Right atrium auricular region (tissue), 2 donors: Measurements from ENCODE around the gene PRKCA. TPM values are rescaled to one million over a fixed set of nuclear protein-coding genes. Genes with fewer than 3 reads are reported as not detected.
"Not testable (repeated sequence)": the region's sequence is repeated elsewhere in the genome, so short reads cannot be mapped to it uniquely, and the experiment has no call there.

Experiments used
- DNase-seq: peaks from one replicate; pipeline ENCODE4 v3.0.0-alpha.2; 2019; ENCODE audit warnings: low spot score
- H3K27ac ChIP-seq, 2 donors: fragments of 200-600 bp; sonication (generic); 1 replicate in 1 of 2; 2 replicates in 1 of 2; pipeline ENCODE4 v1.5.1; 2016 to 2019
- H3K27me3 ChIP-seq, 2 donors: fragments of 200-600 bp; sonication (generic); one replicate each; pipeline versions ENCODE4 v1.5.1 to v1.6.0; 2017 to 2019
- H3K36me3 ChIP-seq: fragments of 200-600 bp; sonication (generic); one replicate; pipeline ENCODE4 v1.5.1; 2016
- H3K4me1 ChIP-seq, 2 donors: fragments of 200-600 bp; sonication (generic); one replicate each; pipeline versions ENCODE4 v1.5.1 to v1.6.0; 2017 to 2019
- H3K4me3 ChIP-seq, 2 donors: fragments of 200-600 bp; sonication (generic); 1 replicate in 1 of 2; 2 replicates in 1 of 2; pipeline ENCODE4 v1.5.1; 2017 to 2019; ENCODE audit warnings: mild to moderate bottlenecking in 1 of 2, moderate library complexity in 1 of 2
- H3K9me3 ChIP-seq, 2 donors: fragments of 200-600 bp; sonication (generic); one replicate each; pipeline ENCODE4 v1.5.1; 2019
- CTCF ChIP-seq, 2 donors: fragments of 200-600 bp; sonication (generic); IDR thresholded peaks; one replicate each; pipeline ENCODE4 v1.5.1; 2019; ENCODE audit warnings: antibody characterized with exemption in 2 of 2
- total RNA-seq, 2 donors: library from RNA; depleted of rRNA; stranded (reverse); fragments of >200 nt; gene quantifications; one replicate each; pipeline ENCODE4 v1.1.0, GENCODE V29; 2016

Gene PRKCA
- total RNA-seq, 2 donors from 2014 or later = 6.4 to 6.6 TPM

DNA sequence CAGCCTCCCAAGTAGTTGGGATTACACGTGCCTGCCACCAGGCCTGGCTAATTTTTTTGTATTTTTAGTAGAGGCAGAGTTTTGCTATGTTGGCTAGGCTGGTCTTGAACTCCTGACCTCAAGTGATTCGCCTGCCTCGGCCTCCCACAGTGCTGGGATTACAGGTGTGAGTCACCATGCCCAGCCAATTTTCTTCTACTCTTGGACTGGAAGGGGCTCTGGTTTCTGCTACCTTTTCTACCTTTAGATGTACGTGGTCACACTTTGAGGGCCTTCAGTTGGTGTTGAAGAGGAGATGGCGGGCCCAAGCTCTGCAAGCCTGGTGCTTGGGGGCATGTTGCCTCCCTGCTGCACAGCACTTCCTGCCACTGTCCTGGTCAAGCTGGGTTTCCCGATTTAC is 173.6 kb downstream of the PRKCA start:
- no peaks in the 10 kb centered on the region for H3K36me3 ChIP-seq
- no peaks in the 10 kb centered on the region for H3K9me3 ChIP-seq
- H3K4me3 ChIP-seq = no peak overlapping the region
- H3K4me1 ChIP-seq = no peaks in the 10 kb centered on the region
- no peak overlapping the region for H3K27ac ChIP-seq
- H3K27me3 ChIP-seq = no peaks in the 10 kb centered on the region
- TF ChIP-seq CTCF (IDR thresholded peaks at IDR 0.05) = no peak
- no peak for DNase-seq

- no peak overlapping the region for H3K4me3 ChIP-seq
These were observed 175.3 kb downstream of the PRKCA start for GRCh38 chr17:66477615-66478283.

GRCh38 chr17:66479230-66479889 is 176.9 kb downstream of the PRKCA start:
- not testable (repeated sequence) for H3K27ac ChIP-seq, H3K4me3 ChIP-seq, H3K4me1 ChIP-seq, H3K36me3 ChIP-seq, H3K27me3 ChIP-seq, H3K9me3 ChIP-seq, DNase-seq

More at GRCh38 chr17:66477615-66478283, 175.3 kb downstream of the PRKCA start:
- H3K27ac ChIP-seq = no peak overlapping the region
- DNase-seq = no peak
- no peaks in the 10 kb centered on the region for H3K9me3 ChIP-seq
- TF ChIP-seq CTCF (IDR thresholded peaks at IDR 0.05) = no peak
- no peaks in the 10 kb centered on the region for H3K36me3 ChIP-seq
- H3K27me3 ChIP-seq = no peaks in the 10 kb centered on the region
- H3K4me1 ChIP-seq = no peaks in the 10 kb centered on the region

GRCh38 chr17:66480243-66480642 is 177.8 kb downstream of the PRKCA start:
- no peaks in the 10 kb centered on the region for H3K4me1 ChIP-seq
- no peaks in the 10 kb centered on the region for H3K9me3 ChIP-seq
- DNase-seq = no peak
- H3K4me3 ChIP-seq = no peak overlapping the region
- no peaks in the 10 kb centered on the region for H3K36me3 ChIP-seq
- no peak overlapping the region for H3K27ac ChIP-seq
- H3K27me3 ChIP-seq = no peaks in the 10 kb centered on the region
- TF ChIP-seq CTCF (IDR thresholded peaks at IDR 0.05) = no peak

GRCh38 chr17:66480802-66481201 is 178.4 kb downstream of the PRKCA start:
- Histone ChIP-seq H3K27ac (no peak overlapping the region), H3K4me3 (no peak overlapping the region), H3K9me3 (no peaks in the 10 kb centered on the region), H3K36me3 (no peaks in the 10 kb centered on the region), H3K27me3 (no peaks in the 10 kb centered on the region), H3K4me1 (no peaks in the 10 kb centered on the region)
- no peak for TF ChIP-seq CTCF (IDR thresholded peaks at IDR 0.05)
- DNase-seq = no peak

- H3K9me3 ChIP-seq = no peaks in the 10 kb centered on the region
- TF ChIP-seq CTCF (IDR thresholded peaks at IDR 0.05) = no peak
- H3K4me1 ChIP-seq = no peaks in the 10 kb centered on the region
These were observed 178.9 kb downstream of the PRKCA start for GRCh38 chr17:66481271-66481670.

More at GRCh38 chr17:66481271-66481670, 178.9 kb downstream of the PRKCA start:
- Histone ChIP-seq H3K27me3 (no peaks in the 10 kb centered on the region), H3K4me3 (no peak overlapping the region), H3K27ac (no peak overlapping the region), H3K36me3 (no peaks in the 10 kb centered on the region)
- DNase-seq = no peak
